ENCODE results near the gene TMEM63B. TPM values are rescaled to one million over a fixed set of nuclear protein-coding genes. Genes with fewer than 3 reads are reported as not detected.

Gene TMEM63B
- total and polyA plus RNA-seq, 9 of the 15 experiments (the other 6 are each of a cell fraction or from before 2014, with no cell fraction given): 0.14 to 39.4 (median 14.4) TPM

DNA sequence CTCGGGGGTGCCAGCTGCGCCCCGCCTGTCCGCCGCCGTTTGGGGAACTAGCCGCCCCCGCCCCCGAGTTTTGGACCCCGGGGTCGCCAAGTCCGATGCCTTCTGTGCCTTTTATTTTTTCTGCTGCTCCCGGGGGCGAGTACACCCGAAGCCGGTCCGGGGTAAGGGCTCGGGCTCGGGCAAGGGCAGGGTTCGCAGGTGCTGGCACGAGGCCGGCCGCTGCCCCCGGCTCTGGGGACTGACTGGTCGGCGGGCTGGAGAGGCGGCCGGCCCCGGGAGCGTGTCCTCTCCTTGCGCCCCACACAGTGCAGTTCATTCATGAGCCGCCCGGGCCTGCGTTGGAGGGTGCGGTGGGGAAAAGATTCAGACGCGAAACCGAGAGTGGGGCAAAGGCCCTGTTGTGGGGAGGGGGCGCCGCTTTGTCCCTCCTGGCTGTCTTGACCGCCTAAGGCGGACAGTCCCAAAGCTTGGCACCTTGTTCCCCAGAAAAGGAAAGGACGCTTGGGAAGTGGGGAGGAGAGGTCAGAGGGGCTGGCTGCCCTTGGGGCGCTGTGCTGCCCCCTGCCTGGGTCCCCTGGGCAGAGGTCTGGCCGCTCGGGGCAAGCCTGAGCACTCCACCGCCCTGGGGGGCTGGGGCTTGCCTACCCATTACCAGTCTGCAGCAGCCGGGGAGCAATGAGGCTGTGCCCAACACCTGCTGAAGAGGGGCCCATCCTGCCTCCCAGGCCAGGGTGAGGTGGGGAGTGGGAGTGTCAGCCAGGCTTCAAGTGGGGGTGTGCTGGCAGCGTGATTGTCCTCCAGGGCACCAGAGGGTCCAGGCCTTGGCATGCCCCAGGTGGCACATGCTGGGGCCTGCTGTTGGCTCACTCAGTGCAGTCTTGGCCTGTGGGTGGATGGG lies 915 bp downstream of the TMEM63B start (continued):
- TF ChIP-seq, protein P1, sequence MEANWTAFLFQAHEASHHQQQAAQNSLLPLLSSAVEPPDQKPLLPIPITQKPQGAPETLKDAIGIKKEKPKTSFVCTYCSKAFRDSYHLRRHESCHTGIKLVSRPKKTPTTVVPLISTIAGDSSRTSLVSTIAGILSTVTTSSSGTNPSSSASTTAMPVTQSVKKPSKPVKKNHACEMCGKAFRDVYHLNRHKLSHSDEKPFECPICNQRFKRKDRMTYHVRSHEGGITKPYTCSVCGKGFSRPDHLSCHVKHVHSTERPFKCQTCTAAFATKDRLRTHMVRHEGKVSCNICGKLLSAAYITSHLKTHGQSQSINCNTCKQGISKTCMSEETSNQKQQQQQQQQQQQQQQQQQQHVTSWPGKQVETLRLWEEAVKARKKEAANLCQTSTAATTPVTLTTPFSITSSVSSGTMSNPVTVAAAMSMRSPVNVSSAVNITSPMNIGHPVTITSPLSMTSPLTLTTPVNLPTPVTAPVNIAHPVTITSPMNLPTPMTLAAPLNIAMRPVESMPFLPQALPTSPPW (CRISPR knock-in tag; IDR thresholded peaks at IDR 0.05): no peak
- no peak for TF ChIP-seq WHSC1 (IDR thresholded peaks at IDR 0.05; ENCODE audit: low read length)
- TF ChIP-seq CAMTA2 (CRISPR knock-in tag; conservative IDR thresholded peaks at IDR 0.05): no peak
- TF ChIP-seq KLF1 (tag; IDR thresholded peaks at IDR 0.05): no peak
- TF ChIP-seq DMBX1 (CRISPR knock-in tag; IDR thresholded peaks at IDR 0.05; ENCODE audit: borderline replicate concordance): no peak
- TF ChIP-seq ZNF354B (CRISPR knock-in tag; IDR thresholded peaks at IDR 0.05): no peak
- no peak for TF ChIP-seq CBX8 (IDR thresholded peaks at IDR 0.05; ENCODE audit: borderline replicate concordance, extremely low read depth, low read depth, low read length, poor library complexity, severe bottlenecking)
- TF ChIP-seq NR2F6 (CRISPR knock-in tag; IDR thresholded peaks at IDR 0.05): no peak
- TF ChIP-seq, protein P2, sequence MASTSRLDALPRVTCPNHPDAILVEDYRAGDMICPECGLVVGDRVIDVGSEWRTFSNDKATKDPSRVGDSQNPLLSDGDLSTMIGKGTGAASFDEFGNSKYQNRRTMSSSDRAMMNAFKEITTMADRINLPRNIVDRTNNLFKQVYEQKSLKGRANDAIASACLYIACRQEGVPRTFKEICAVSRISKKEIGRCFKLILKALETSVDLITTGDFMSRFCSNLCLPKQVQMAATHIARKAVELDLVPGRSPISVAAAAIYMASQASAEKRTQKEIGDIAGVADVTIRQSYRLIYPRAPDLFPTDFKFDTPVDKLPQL (IDR thresholded peaks at IDR 0.05; ENCODE audit: extremely low read depth, insufficient read length): no peak
- no peak for TF ChIP-seq KAT7 (CRISPR knock-in tag; IDR thresholded peaks at IDR 0.05; ENCODE audit: borderline replicate concordance)
- TF ChIP-seq FOS (IDR thresholded peaks at IDR 0.05; ENCODE audit: extremely low read depth, insufficient read length): no peak
- no peak for TF ChIP-seq COPS2 (conservative IDR thresholded peaks at IDR 0.05)
- no peak for TF ChIP-seq U2AF2 (optimal IDR thresholded peaks at IDR 0.05; ENCODE audit: low read depth, low read length)
- TF ChIP-seq, protein P3, sequence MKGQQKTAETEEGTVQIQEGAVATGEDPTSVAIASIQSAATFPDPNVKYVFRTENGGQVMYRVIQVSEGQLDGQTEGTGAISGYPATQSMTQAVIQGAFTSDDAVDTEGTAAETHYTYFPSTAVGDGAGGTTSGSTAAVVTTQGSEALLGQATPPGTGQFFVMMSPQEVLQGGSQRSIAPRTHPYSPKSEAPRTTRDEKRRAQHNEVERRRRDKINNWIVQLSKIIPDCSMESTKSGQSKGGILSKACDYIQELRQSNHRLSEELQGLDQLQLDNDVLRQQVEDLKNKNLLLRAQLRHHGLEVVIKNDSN (CRISPR knock-in tag; IDR thresholded peaks at IDR 0.05): no peak
- no peak for TF ChIP-seq POLR3A (IDR thresholded peaks at IDR 0.05; ENCODE audit: borderline replicate concordance, extremely low read depth, insufficient read depth, insufficient read length)
- TF ChIP-seq, protein P4, sequence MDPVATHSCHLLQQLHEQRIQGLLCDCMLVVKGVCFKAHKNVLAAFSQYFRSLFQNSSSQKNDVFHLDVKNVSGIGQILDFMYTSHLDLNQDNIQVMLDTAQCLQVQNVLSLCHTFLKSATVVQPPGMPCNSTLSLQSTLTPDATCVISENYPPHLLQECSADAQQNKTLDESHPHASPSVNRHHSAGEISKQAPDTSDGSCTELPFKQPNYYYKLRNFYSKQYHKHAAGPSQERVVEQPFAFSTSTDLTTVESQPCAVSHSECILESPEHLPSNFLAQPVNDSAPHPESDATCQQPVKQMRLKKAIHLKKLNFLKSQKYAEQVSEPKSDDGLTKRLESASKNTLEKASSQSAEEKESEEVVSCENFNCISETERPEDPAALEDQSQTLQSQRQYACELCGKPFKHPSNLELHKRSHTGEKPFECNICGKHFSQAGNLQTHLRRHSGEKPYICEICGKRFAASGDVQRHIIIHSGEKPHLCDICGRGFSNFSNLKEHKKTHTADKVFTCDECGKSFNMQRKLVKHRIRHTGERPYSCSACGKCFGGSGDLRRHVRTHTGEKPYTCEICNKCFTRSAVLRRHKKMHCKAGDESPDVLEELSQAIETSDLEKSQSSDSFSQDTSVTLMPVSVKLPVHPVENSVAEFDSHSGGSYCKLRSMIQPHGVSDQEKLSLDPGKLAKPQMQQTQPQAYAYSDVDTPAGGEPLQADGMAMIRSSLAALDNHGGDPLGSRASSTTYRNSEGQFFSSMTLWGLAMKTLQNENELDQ (CRISPR knock-in tag; IDR thresholded peaks at IDR 0.05; ENCODE audit: borderline replicate concordance): no peak
- TF ChIP-seq, protein P5, sequence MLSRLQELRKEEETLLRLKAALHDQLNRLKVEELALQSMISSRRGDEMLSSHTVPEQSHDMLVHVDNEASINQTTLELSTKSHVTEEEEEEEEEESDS (CRISPR knock-in tag; IDR thresholded peaks at IDR 0.05): no peak
- TF ChIP-seq FOXK2 (conservative IDR thresholded peaks at IDR 0.05 in 1 of 2, IDR thresholded peaks at IDR 0.05 in 1 of 2; ENCODE audit: low read depth in 2 of 2): no peak
- TF ChIP-seq KHSRP (IDR thresholded peaks at IDR 0.05): no peak
- no peak for TF ChIP-seq ZNF121 (CRISPR knock-in tag; conservative IDR thresholded peaks at IDR 0.05)
